Transverse colon (tissue), 4 donors: ENCODE measurements around the gene HEBP2.

Experiments used
- EP300 ChIP-seq: sonication (generic); formaldehyde crosslinking; IDR thresholded peaks from one replicate; pipeline ENCODE4 v1.6.1; 2017; ENCODE audit warnings: antibody characterized with exemption, low read depth
- POLR2A ChIP-seq: fragments of 450-650 bp; IDR thresholded peaks from one replicate; pipeline ENCODE4 v1.6.1; 2016; ENCODE audit warnings: antibody characterized with exemption, mild to moderate bottlenecking, moderate library complexity
- POLR2AphosphoS5 ChIP-seq, 3 donors: sonication (generic); formaldehyde crosslinking; IDR thresholded peaks; one replicate each; pipeline ENCODE4 v1.6.1; 2016; ENCODE audit warnings: antibody characterized with exemption in 3 of 3
- TF ChIP-seq, protein P1 (sequence below), 5 experiments: fragments of 200-600 bp in 3 of 5; fragments of 450-650 bp in 2 of 5; sonication (generic) in 3 of 5; IDR thresholded peaks; 1 replicate in 2 of 5; 2 replicates in 3 of 5; pipeline ENCODE4 v1.5.1; 2016 to 2017; ENCODE audit warnings: antibody characterized with exemption in 5 of 5, inconsistent platforms in 3 of 5, mild to moderate bottlenecking in 2 of 5, moderate library complexity in 1 of 5

DNA sequence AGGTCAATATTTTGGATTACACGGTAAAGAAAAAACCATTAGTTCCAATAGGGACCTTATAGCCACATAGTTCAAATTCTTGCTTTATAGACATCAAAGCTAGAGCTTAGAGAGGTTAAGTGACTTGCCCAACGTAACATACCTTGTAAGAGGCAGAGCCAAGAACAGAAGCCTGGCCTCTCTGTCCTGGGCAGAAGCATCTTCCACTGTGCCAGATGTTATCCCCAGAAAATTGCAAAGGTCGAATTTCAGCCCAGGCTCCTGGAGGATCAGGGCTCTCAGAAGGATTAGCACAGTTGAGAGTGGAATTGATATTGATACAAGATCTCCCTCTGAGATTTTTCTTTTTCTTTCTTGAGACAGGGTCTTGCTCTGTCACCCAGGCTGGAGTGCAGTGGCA is 20.2 kb upstream of the HEBP2 start:
- TF ChIP-seq, protein P1, sequence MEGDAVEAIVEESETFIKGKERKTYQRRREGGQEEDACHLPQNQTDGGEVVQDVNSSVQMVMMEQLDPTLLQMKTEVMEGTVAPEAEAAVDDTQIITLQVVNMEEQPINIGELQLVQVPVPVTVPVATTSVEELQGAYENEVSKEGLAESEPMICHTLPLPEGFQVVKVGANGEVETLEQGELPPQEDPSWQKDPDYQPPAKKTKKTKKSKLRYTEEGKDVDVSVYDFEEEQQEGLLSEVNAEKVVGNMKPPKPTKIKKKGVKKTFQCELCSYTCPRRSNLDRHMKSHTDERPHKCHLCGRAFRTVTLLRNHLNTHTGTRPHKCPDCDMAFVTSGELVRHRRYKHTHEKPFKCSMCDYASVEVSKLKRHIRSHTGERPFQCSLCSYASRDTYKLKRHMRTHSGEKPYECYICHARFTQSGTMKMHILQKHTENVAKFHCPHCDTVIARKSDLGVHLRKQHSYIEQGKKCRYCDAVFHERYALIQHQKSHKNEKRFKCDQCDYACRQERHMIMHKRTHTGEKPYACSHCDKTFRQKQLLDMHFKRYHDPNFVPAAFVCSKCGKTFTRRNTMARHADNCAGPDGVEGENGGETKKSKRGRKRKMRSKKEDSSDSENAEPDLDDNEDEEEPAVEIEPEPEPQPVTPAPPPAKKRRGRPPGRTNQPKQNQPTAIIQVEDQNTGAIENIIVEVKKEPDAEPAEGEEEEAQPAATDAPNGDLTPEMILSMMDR (IDR thresholded peaks at IDR 0.05), result no peak
- TF ChIP-seq POLR2A (no peak), EP300 (no peak), POLR2AphosphoS5 (IDR thresholded peaks at IDR 0.05) (no peak)
